Hepatocyte (in vitro differentiated cells): Measurements from ENCODE around the gene TBC1D5.

ENCODE experiments used
- CTCF ChIP-seq: fragments of 200-600 bp; sonication (generic); IDR thresholded peaks from 2 replicates; pipeline ENCODE4 v1.5.1; 2016; ENCODE audit warnings: antibody characterized with exemption, mild to moderate bottlenecking; ENCODE audit not compliant: poor library complexity
- EZH2 ChIP-seq: fragments of 200-600 bp; sonication (generic); IDR thresholded peaks from 2 replicates; pipeline ENCODE4 v1.6.1; 2016; ENCODE audit warnings: antibody characterized with exemption, mild to moderate bottlenecking, borderline replicate concordance
- EZH2phosphoT487 ChIP-seq: fragments of 200-600 bp; sonication (generic); IDR thresholded peaks from one replicate; pipeline ENCODE4 v1.6.1; 2018; ENCODE audit warnings: antibody characterized with exemption, mild to moderate bottlenecking, low read depth, moderate library complexity; ENCODE audit not compliant: unreplicated experiment, severe bottlenecking

DNA sequence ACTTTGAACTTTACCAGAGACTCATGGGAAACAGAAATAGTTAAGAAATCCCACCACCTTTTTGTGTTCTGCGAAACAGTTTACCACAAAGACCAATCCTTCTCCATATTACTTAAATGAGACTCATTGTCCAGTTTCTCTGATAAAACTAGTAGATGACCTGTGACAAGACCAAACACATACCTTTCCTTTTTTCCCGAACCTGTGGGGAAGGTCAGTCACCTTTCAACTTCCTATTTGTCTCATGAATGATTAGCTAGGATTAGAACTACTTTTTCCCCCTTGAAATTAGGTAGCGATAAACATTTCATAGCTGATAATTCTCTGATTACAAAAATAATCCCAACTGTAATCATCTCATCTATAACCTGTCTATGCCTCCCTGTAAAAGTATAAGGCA, 2.3 kb upstream of the TBC1D5 start:
- TF ChIP-seq CTCF (no peak), EZH2 (no peak), EZH2phosphoT487 (no peak)
